Loucy (cell line): ENCODE measurements around the gene DYRK3.
"Not testable (repeated sequence)": the region's sequence is repeated elsewhere in the genome, so short reads cannot be mapped to it uniquely, and the experiment has no call there.

ENCODE experiments used
- H2AFZ ChIP-seq: fragments of 200-600 bp; sonication (generic); 2 replicates; pipeline ENCODE4 v1.6.0; 2016; ENCODE audit warnings: antibody characterized with exemption, mild to moderate bottlenecking, low read length, moderate library complexity
- H3F3A ChIP-seq: fragments of 200-600 bp; 2 replicates; pipeline ENCODE4 v1.6.0; 2016; ENCODE audit warnings: antibody characterized with exemption, low read depth, mild to moderate bottlenecking
- H3K27me3 ChIP-seq: fragments of 200-600 bp; sonication (generic); 2 replicates; pipeline ENCODE4 v1.6.1; 2014; ENCODE audit warnings: low read length, mild to moderate bottlenecking; ENCODE audit not compliant: insufficient read depth, poor library complexity, severe bottlenecking
- H3K36me3 ChIP-seq: fragments of 200-600 bp; sonication (generic); 2 replicates; pipeline ENCODE4 v1.6.1; 2016; ENCODE audit warnings: low read length; ENCODE audit not compliant: insufficient read depth
- H3K4me1 ChIP-seq: fragments of 200-600 bp; sonication (generic); 2 replicates; pipeline ENCODE4 v1.5.1; 2014; ENCODE audit warnings: low read length, mild to moderate bottlenecking; ENCODE audit not compliant: insufficient read depth, poor library complexity, severe bottlenecking
- H3K4me2 ChIP-seq: fragments of 200-600 bp; sonication (generic); 2 replicates; pipeline ENCODE4 v1.6.0; 2014; ENCODE audit warnings: antibody characterized with exemption, low read length, low read depth, mild to moderate bottlenecking; ENCODE audit not compliant: poor library complexity, severe bottlenecking
- H3K4me3 ChIP-seq: fragments of 200-600 bp; sonication (generic); 2 replicates; pipeline ENCODE4 v1.5.1; 2014; ENCODE audit warnings: low read length, mild to moderate bottlenecking, mixed read lengths; ENCODE audit not compliant: poor library complexity, severe bottlenecking
- H3K79me2 ChIP-seq: fragments of 200-600 bp; sonication (generic); 2 replicates; pipeline ENCODE4 v1.6.1; 2014; ENCODE audit warnings: low read length; ENCODE audit not compliant: insufficient read depth
- H3K9ac ChIP-seq: fragments of 200-600 bp; sonication (generic); 2 replicates; pipeline ENCODE4 v1.6.0; 2014; ENCODE audit warnings: mild to moderate bottlenecking, low read depth, low read length, moderate library complexity; ENCODE audit not compliant: poor library complexity, severe bottlenecking
- H3K9me2 ChIP-seq: fragments of 200-600 bp; sonication (generic); replicated peaks from 2 replicates; pipeline ENCODE4 v1.6.1; 2016; ENCODE audit warnings: low read depth, low read length, mixed read lengths
- H3K9me3 ChIP-seq: fragments of 200-600 bp; sonication (generic); 2 replicates; pipeline ENCODE4 v1.6.1; 2014; ENCODE audit warnings: mild to moderate bottlenecking, antibody characterized with exemption, low read length, low read depth; ENCODE audit not compliant: insufficient read depth
- H4K20me1 ChIP-seq: fragments of 200-600 bp; sonication (generic); 2 replicates; pipeline ENCODE4 v1.6.0; 2014; ENCODE audit warnings: antibody characterized with exemption, low read length, mild to moderate bottlenecking; ENCODE audit not compliant: insufficient read depth, poor library complexity, severe bottlenecking
- CTCF ChIP-seq: fragments of 200-600 bp; sonication (generic); conservative IDR thresholded peaks from 2 replicates; pipeline ENCODE4 v1.5.1; 2014; ENCODE audit warnings: mild to moderate bottlenecking, antibody characterized with exemption, low read length
- EZH2phosphoT487 ChIP-seq: fragments of 200-600 bp; IDR thresholded peaks from 2 replicates; pipeline ENCODE4 v1.6.1; 2018; ENCODE audit warnings: antibody characterized with exemption, mild to moderate bottlenecking, moderate library complexity, borderline replicate concordance

DYRK3 gene

GRCh38 chr1:206612129-206612876, 23.0 kb upstream of the DYRK3 start, which contains the start of gene EIF2D:
Gene EIF2D (minus strand): TSS chr1:206612465. CDS start chr1:206612342, 123 bp downstream.
- Histone ChIP-seq H3K36me3 (no peaks in the 10 kb centered on the region), H3K9me3 (no peaks in the 10 kb centered on the region), H3K9me2 (no peaks in the 10 kb centered on the region), H3K4me2 (peak within 1 kb of the TSS; percentile 90), H3K4me1 (peaks cover 16% of the 10 kb centered on the region), H2AFZ (peak within 1 kb of the TSS; percentile 99), H4K20me1 (no peaks in the 10 kb centered on the region), H3K79me2 (peaks cover 14% of the 10 kb centered on the region), H3F3A (no peaks in the 10 kb centered on the region), H3K27me3 (no peaks in the 10 kb centered on the region), H3K9ac (peak within 1 kb of the TSS; percentile 88), H3K4me3 (peak within 1 kb of the TSS; percentile 87)
- TF ChIP-seq EZH2phosphoT487 (no peak), CTCF (peak; percentile 81)

- not testable (repeated sequence) for H3K9ac ChIP-seq, H3K9me3 ChIP-seq, H3K4me3 ChIP-seq, H3K79me2 ChIP-seq, H3K27me3 ChIP-seq, H3K4me2 ChIP-seq, H2AFZ ChIP-seq, H3K4me1 ChIP-seq, H4K20me1 ChIP-seq, H3K9me2 ChIP-seq, H3K36me3 ChIP-seq, H3F3A ChIP-seq
Measured at GRCh38 chr1:206626396-206626795, 8.9 kb upstream of the DYRK3 start.

GRCh38 chr1:206628916-206629315, 6.4 kb upstream of the DYRK3 start:
- Histone ChIP-seq H4K20me1 (no peaks in the 10 kb centered on the region), H3K9me2 (no peaks in the 10 kb centered on the region), H3K9me3 (no peaks in the 10 kb centered on the region), H3K27me3 (no peaks in the 10 kb centered on the region), H3K4me3 (no peak overlapping the region), H3K36me3 (no peaks in the 10 kb centered on the region), H3K9ac (no peak overlapping the region), H2AFZ (no peak overlapping the region), H3K79me2 (no peaks in the 10 kb centered on the region), H3K4me2 (no peak overlapping the region), H3F3A (no peaks in the 10 kb centered on the region), H3K4me1 (no peaks in the 10 kb centered on the region)
- no peak for TF ChIP-seq CTCF
- TF ChIP-seq EZH2phosphoT487 = no peak

GRCh38 chr1:206631085-206631509, 4.2 kb upstream of the DYRK3 start:
- H3K27me3 ChIP-seq = no peaks in the 10 kb centered on the region
- peaks cover 7% of the 10 kb centered on the region for H3K79me2 ChIP-seq
- H3K9ac ChIP-seq = no peak overlapping the region
- no peaks in the 10 kb centered on the region for H3K9me3 ChIP-seq
- TF ChIP-seq EZH2phosphoT487 (no peak), CTCF (peak; percentile 87)
- no peaks in the 10 kb centered on the region for H3F3A ChIP-seq
- H2AFZ ChIP-seq = peak overlapping the region; percentile 77
- H3K4me3 ChIP-seq = no peak overlapping the region
- H3K9me2 ChIP-seq = no peaks in the 10 kb centered on the region
- H3K4me1 ChIP-seq = peaks cover 8% of the 10 kb centered on the region
- H4K20me1 ChIP-seq = peaks cover under 1% of the 10 kb centered on the region
- H3K4me2 ChIP-seq = peak overlapping the region; percentile 16
- no peaks in the 10 kb centered on the region for H3K36me3 ChIP-seq
